WTC11 (cell line): ENCODE measurements around the gene FAM114A1. TPM values are rescaled to one million over a fixed set of nuclear protein-coding genes. Genes with fewer than 3 reads are reported as not detected.

Experiments
- ATAC-seq: fragments of 200-7000 bp; cut with Tn5 transposase; 2 replicates; pipeline ENCODE4 v1.10.0; 2021; ENCODE audit warnings: mild to moderate bottlenecking, moderate library complexity
- CTCF ChIA-PET: fragments of 300-600 bp; sonication (Branson Sonifier 250); formaldehyde crosslinking; loops from one replicate; lab custom pipeline; 2021; ENCODE audit warnings: antibody characterized with exemption; lab: Charles Lee
- POLR2A ChIA-PET: fragments of 350-600 bp; sonication (Branson Sonifier 250); formaldehyde crosslinking; loops from one replicate; lab custom pipeline; 2021; ENCODE audit warnings: antibody characterized with exemption; lab: Charles Lee
- DNase-seq: peaks from one replicate; pipeline ENCODE4 v3.0.0; 2021; ENCODE audit warnings: low spot score
- H3K27ac Mint-ChIP-seq: 2 replicates; pipeline ENCODE4 v1.8.0; 2021; ENCODE audit warnings: mixed read lengths
- H3K27me3 Mint-ChIP-seq: 2 replicates; pipeline ENCODE4 v1.8.0; 2021; ENCODE audit warnings: low read depth, mild to moderate bottlenecking, moderate library complexity, mixed read lengths
- H3K36me3 Mint-ChIP-seq: 2 replicates; pipeline ENCODE4 v1.8.0; 2021; ENCODE audit warnings: mixed read lengths
- H3K4me1 Mint-ChIP-seq: 2 replicates; pipeline ENCODE4 v1.8.0; 2022; ENCODE audit warnings: mixed read lengths
- H3K4me3 Mint-ChIP-seq: 2 replicates; pipeline ENCODE4 v1.8.0; 2021; ENCODE audit warnings: mild to moderate bottlenecking, moderate library complexity, mixed read lengths
- H3K9me3 Mint-ChIP-seq: 2 replicates; pipeline ENCODE4 v1.8.0; 2021; ENCODE audit warnings: mixed read lengths
- AFF4 ChIP-seq: sonication (generic); formaldehyde crosslinking; IDR thresholded peaks from 2 replicates; pipeline ENCODE4 v1.8.1; 2023; ENCODE audit warnings: mild to moderate bottlenecking, missing genetic modification reagents, borderline replicate concordance
- E2F1 ChIP-seq: sonication (generic); formaldehyde crosslinking; IDR thresholded peaks from 2 replicates; pipeline ENCODE4 v1.8.0; 2022; ENCODE audit warnings: mild to moderate bottlenecking, missing genetic modification reagents
- E2F4 ChIP-seq: sonication (generic); formaldehyde crosslinking; IDR thresholded peaks from 2 replicates; pipeline ENCODE4 v1.8.1; 2022; ENCODE audit warnings: low read depth, mild to moderate bottlenecking, moderate library complexity, missing genetic modification reagents, borderline replicate concordance
- ESRRA ChIP-seq: sonication (generic); formaldehyde crosslinking; IDR thresholded peaks from 2 replicates; pipeline ENCODE4 v1.8.1; 2022; ENCODE audit warnings: mild to moderate bottlenecking, missing genetic modification reagents, borderline replicate concordance
- ETV6 ChIP-seq: sonication (generic); formaldehyde crosslinking; IDR thresholded peaks from 2 replicates; pipeline ENCODE4 v1.8.1; 2022; ENCODE audit warnings: mild to moderate bottlenecking, missing genetic modification reagents
- FOXJ3 ChIP-seq: sonication (generic); formaldehyde crosslinking; IDR thresholded peaks from 2 replicates; pipeline ENCODE4 v1.9.0; 2021; ENCODE audit warnings: missing genetic modification reagents, mild to moderate bottlenecking, borderline replicate concordance
- FOXK1 ChIP-seq: sonication (generic); formaldehyde crosslinking; IDR thresholded peaks from 2 replicates; pipeline ENCODE4 v1.8.0; 2022; ENCODE audit warnings: mild to moderate bottlenecking, moderate library complexity, missing genetic modification reagents
- JAZF1 ChIP-seq: fragments of 250-450 bp; sonication (Bioruptor Pico); IDR thresholded peaks from 2 replicates; pipeline ENCODE4 v1.9.0; 2021; ENCODE audit warnings: moderate library complexity, mild to moderate bottlenecking, inconsistent platforms
- JUN ChIP-seq: sonication (generic); formaldehyde crosslinking; IDR thresholded peaks from 2 replicates; pipeline ENCODE4 v1.8.0; 2023; ENCODE audit warnings: mild to moderate bottlenecking, missing genetic modification reagents
- KAT7 ChIP-seq: sonication (generic); formaldehyde crosslinking; IDR thresholded peaks from 2 replicates; pipeline ENCODE4 v1.8.1; 2023; ENCODE audit warnings: missing genetic modification reagents, mild to moderate bottlenecking, borderline replicate concordance
- MYBL2 ChIP-seq: sonication (generic); formaldehyde crosslinking; IDR thresholded peaks from 2 replicates; pipeline ENCODE4 v1.8.1; 2023; ENCODE audit warnings: mild to moderate bottlenecking, moderate library complexity, missing genetic modification reagents
- NFE2L1 ChIP-seq: sonication (generic); formaldehyde crosslinking; IDR thresholded peaks from 2 replicates; pipeline ENCODE4 v1.8.1; 2023; ENCODE audit warnings: missing genetic modification reagents
- NR2C2 ChIP-seq: sonication (generic); formaldehyde crosslinking; IDR thresholded peaks from 2 replicates; pipeline ENCODE4 v1.8.0; 2022; ENCODE audit warnings: mild to moderate bottlenecking, missing genetic modification reagents
- PRDM15 ChIP-seq: sonication (generic); formaldehyde crosslinking; IDR thresholded peaks from 2 replicates; pipeline ENCODE4 v1.8.0; 2022; ENCODE audit warnings: missing genetic modification reagents
- PREB ChIP-seq: sonication (generic); formaldehyde crosslinking; IDR thresholded peaks from 2 replicates; pipeline ENCODE4 v1.8.1; 2022; ENCODE audit warnings: mild to moderate bottlenecking, missing genetic modification reagents, moderate library complexity, borderline replicate concordance
- PRRX2 ChIP-seq: fragments of 250-450 bp; sonication (Bioruptor Pico); IDR thresholded peaks from 2 replicates; pipeline ENCODE4 v1.8.0; 2021; ENCODE audit warnings: mild to moderate bottlenecking
- SOX15 ChIP-seq: fragments of 250-450 bp; sonication (Bioruptor Pico); IDR thresholded peaks from 2 replicates; pipeline ENCODE4 v1.9.0; 2021; ENCODE audit warnings: mild to moderate bottlenecking
- TCF7 ChIP-seq: sonication (generic); formaldehyde crosslinking; IDR thresholded peaks from 2 replicates; pipeline ENCODE4 v1.8.0; 2022; ENCODE audit warnings: mild to moderate bottlenecking, low read depth, missing genetic modification reagents, moderate library complexity
- USF2 ChIP-seq: sonication (generic); formaldehyde crosslinking; IDR thresholded peaks from 2 replicates; pipeline ENCODE4 v1.8.1; 2023; ENCODE audit warnings: mild to moderate bottlenecking, missing genetic modification reagents, moderate library complexity
- ZBTB43 ChIP-seq: sonication (generic); formaldehyde crosslinking; IDR thresholded peaks from 2 replicates; pipeline ENCODE4 v1.8.1; 2023; ENCODE audit warnings: mild to moderate bottlenecking, missing genetic modification reagents
- ZNF232 ChIP-seq: sonication (generic); formaldehyde crosslinking; IDR thresholded peaks from 2 replicates; pipeline ENCODE4 v1.8.0; 2022; ENCODE audit warnings: mild to moderate bottlenecking, missing genetic modification reagents
- total RNA-seq: library from RNA; stranded (reverse); gene quantifications from 3 replicates; pipeline ENCODE4 v1.2.3, GENCODE V29; 2021

FAM114A1 gene
- total RNA-seq, 1 experiment from 2014 or later: 17.6 TPM

GRCh38 chr4:38943343-38943742 is 75.7 kb downstream of the FAM114A1 start:
- Mint-ChIP-seq H3K4me3 (no peak overlapping the region), H3K4me1 (no peaks in the 10 kb centered on the region; the same call in 1 of the 2 replicates), H3K27me3 (no peaks in the 10 kb centered on the region), H3K9me3 (no peaks in the 10 kb centered on the region), H3K36me3 (0 out of 2 replicates have a peak, but pooled peaks cover 3% of the 10 kb centered on the region), H3K27ac (no peak overlapping the region)
- POLR2A ChIA-PET: interaction anchor here (0.6 kb wide), 1 partner anchor 783 kb away, joined by 3 read pairs; no protein-coding TSS in a partner anchor
- no peak for DNase-seq
- CTCF ChIA-PET: no interaction called here
- TF ChIP-seq JAZF1 (CRISPR knock-in tag): no peak
- TF ChIP-seq KAT7 (CRISPR knock-in tag): no peak
- no peak for TF ChIP-seq SOX15 (CRISPR knock-in tag)
- TF ChIP-seq PREB: no peak
- no peak for TF ChIP-seq PRDM15
- no peak for TF ChIP-seq E2F4 (CRISPR knock-in tag)
- no peak for TF ChIP-seq USF2
- TF ChIP-seq TCF7 (CRISPR knock-in tag): no peak
- TF ChIP-seq JUN (CRISPR knock-in tag): no peak
- no peak for TF ChIP-seq ESRRA
- no peak for ATAC-seq

- CTCF ChIA-PET: no interaction called here
- Mint-ChIP-seq H3K27me3 (no peaks in the 10 kb centered on the region), H3K9me3 (no peaks in the 10 kb centered on the region), H3K27ac (no peak overlapping the region), H3K4me3 (no peak overlapping the region), H3K36me3 (0 out of 2 replicates have a peak, but pooled peaks cover 3% of the 10 kb centered on the region), H3K4me1 (no peaks in the 10 kb centered on the region; the same call in 1 of the 2 replicates)
- DNase-seq (no peak), ATAC-seq (no peak)
- POLR2A ChIA-PET: no interaction called here
- TF ChIP-seq NFE2L1 (CRISPR knock-in tag): no peak
- no peak for TF ChIP-seq FOXJ3 (CRISPR knock-in tag)
- TF ChIP-seq ETV6 (CRISPR knock-in tag): no peak
- no peak for TF ChIP-seq FOXK1 (CRISPR knock-in tag)
- TF ChIP-seq ZNF232: no peak
- TF ChIP-seq NR2C2 (CRISPR knock-in tag): no peak
- no peak for TF ChIP-seq AFF4 (CRISPR knock-in tag)
- TF ChIP-seq E2F4 (CRISPR knock-in tag): no peak
- TF ChIP-seq ZBTB43: no peak
- TF ChIP-seq PRRX2: no peak
- TF ChIP-seq MYBL2: no peak
- no peak for TF ChIP-seq E2F1
Observed at GRCh38 chr4:38944440-38944839, 76.8 kb downstream of the FAM114A1 start.
